Keratinocyte (primary cell): ENCODE results near the gene ZFP64. TPM values are rescaled to one million over a fixed set of nuclear protein-coding genes. Genes with fewer than 3 reads are reported as not detected.

ENCODE experiments used
- DNase-seq: peaks from one replicate; pipeline ENCODE4 v3.0.0-alpha.2; 2011; ENCODE audit warnings: low read depth, missing footprints, low spot score
- FAIRE-seq: peaks from 2 replicates; lab custom pipeline; 2011; peaks lifted over from hg19 to GRCh38; lab: Jason Lieb, UNC
- H2AFZ ChIP-seq: 2 replicates; pipeline ENCODE4 v1.6.0; 2012; ENCODE audit warnings: low read length, control low read depth, inconsistent platforms; ENCODE audit not compliant: control insufficient read depth
- H3K27ac ChIP-seq: 2 replicates; pipeline ENCODE4 v1.5.1; 2011; ENCODE audit warnings: low read length; ENCODE audit not compliant: control insufficient read depth, insufficient read depth
- H3K27me3 ChIP-seq: 3 replicates; pipeline ENCODE4 v1.6.0; 2011; ENCODE audit warnings: low read length; ENCODE audit not compliant: control insufficient read depth, insufficient read depth; ENCODE audit errors: extremely low read depth
- H3K36me3 ChIP-seq, 2 experiments: 2 replicates in 1 of 2; 3 replicates in 1 of 2; pipeline ENCODE4 v1.5.1; 2011; ENCODE audit warnings: low read length in 2 of 2, mild to moderate bottlenecking in 1 of 2; ENCODE audit not compliant: control insufficient read depth in 2 of 2, insufficient read depth in 2 of 2; ENCODE audit errors: extremely low read depth in 1 of 2
- H3K4me1 ChIP-seq: 3 replicates; pipeline ENCODE4 v1.5.1; 2011; ENCODE audit warnings: low read length; ENCODE audit not compliant: control insufficient read depth, insufficient read depth; ENCODE audit errors: extremely low read depth
- H3K4me2 ChIP-seq: 3 replicates; pipeline ENCODE4 v1.6.0; 2011; ENCODE audit warnings: low read depth, low read length; ENCODE audit not compliant: control insufficient read depth, insufficient read depth; ENCODE audit errors: extremely low read depth
- H3K4me3 ChIP-seq, 3 experiments: fragments of 200-600 bp in 1 of 3; sonication (generic) in 1 of 3; 2 replicates in 2 of 3; 3 replicates in 1 of 3; pipeline ENCODE4 v1.5.1; 2011 to 2016; ENCODE audit warnings: low read length in 3 of 3, mild to moderate bottlenecking in 3 of 3, control low read depth in 2 of 3, inconsistent platforms in 1 of 3, low read depth in 1 of 3, mixed read lengths in 1 of 3, mixed run types in 1 of 3, moderate library complexity in 1 of 3; ENCODE audit not compliant: control insufficient read depth in 2 of 3, insufficient read depth in 2 of 3; ENCODE audit errors: extremely low read depth in 1 of 3
- H3K79me2 ChIP-seq: 2 replicates; pipeline ENCODE4 v1.6.0; 2012; ENCODE audit warnings: low read length; ENCODE audit not compliant: control insufficient read depth, insufficient read depth
- H3K9ac ChIP-seq: 3 replicates; pipeline ENCODE4 v1.6.0; 2011; ENCODE audit warnings: low read length; ENCODE audit not compliant: control insufficient read depth, insufficient read depth; ENCODE audit errors: extremely low read depth
- H3K9me1 ChIP-seq: 3 replicates; pipeline ENCODE4 v1.6.0; 2011; ENCODE audit warnings: low read length; ENCODE audit not compliant: control insufficient read depth, insufficient read depth; ENCODE audit errors: extremely low read depth
- H3K9me3 ChIP-seq: 2 replicates; pipeline ENCODE4 v1.5.1; 2012; ENCODE audit warnings: low read depth, low read length; ENCODE audit not compliant: control insufficient read depth
- H4K20me1 ChIP-seq: 3 replicates; pipeline ENCODE4 v1.6.0; 2011; ENCODE audit warnings: low read length; ENCODE audit not compliant: control insufficient read depth, insufficient read depth; ENCODE audit errors: extremely low read depth
- CTCF ChIP-seq, 3 experiments: IDR thresholded peaks in 1 of 3; conservative IDR thresholded peaks in 1 of 3; optimal IDR thresholded peaks in 1 of 3; 2 replicates in 2 of 3; 3 replicates in 1 of 3; pipeline versions ENCODE3 to v1.5.1; 2011; ENCODE audit warnings: low read length in 3 of 3, mild to moderate bottlenecking in 3 of 3, moderate library complexity in 2 of 3, control low read depth in 1 of 3, inconsistent platforms in 1 of 3; ENCODE audit not compliant: insufficient read depth in 2 of 3; ENCODE audit errors: extremely low read depth in 1 of 3
- EZH2 ChIP-seq: IDR thresholded peaks from one replicate; pipeline ENCODE4 v1.6.1; 2012; ENCODE audit warnings: inconsistent platforms, mild to moderate bottlenecking, low read length, moderate library complexity
- dilution Hi-C: fragments of 300-500 bp; cut with MboI; formaldehyde crosslinking; loops from one replicate; pipeline ENCODE4 v1.7.0; 2020; ENCODE audit warnings: low sequenced_read_pairs; ENCODE audit not compliant: extremely low pct_ligation_motif_present
- polyA plus RNA-seq, 5 experiments: library from polyadenylated mRNA; depleted of rRNA in 3 of 5; stranded (reverse) in 3 of 5; stranded (forward) in 1 of 5; unstranded in 1 of 5; fragments of >200 nt; gene quantifications; 1 replicate in 1 of 5; 2 replicates in 3 of 5; 3 replicates in 1 of 5; pipeline versions ENCODE4 v1.2.1 to v1.2.3, GENCODE V29; 2011 to 2012; ENCODE audit warnings: missing spikeins in 2 of 5, low read depth in 1 of 5, low replicate concordance in 1 of 5

ZFP64 gene
- polyA plus RNA-seq, 1 donor (not counting 4 experiments of a cell fraction or from before 2014, with no cell fraction given) = 27.9 TPM

GRCh38 chr20:52150440-52151258 is 40.9 kb downstream of the ZFP64 start:
- H3K9me1 ChIP-seq = no peaks in the 10 kb centered on the region
- H3K27ac ChIP-seq = no peak overlapping the region
- TF ChIP-seq CTCF (optimal IDR thresholded peaks at IDR 0.05 in 1 of 3, IDR thresholded peaks at IDR 0.05 in 1 of 3, conservative IDR thresholded peaks at IDR 0.05 in 1 of 3; ENCODE audit: extremely low read depth in 1 of 3, insufficient read depth in 2 of 3, low read length in 3 of 3) = peak in 2 of 3 experiments; percentile 69 to 71
- no peak for TF ChIP-seq EZH2
- no peak overlapping the region for H3K4me3 ChIP-seq
- H3K4me2 ChIP-seq = no peak overlapping the region
- DNase-seq (no peak), FAIRE-seq (peak; percentile 43)
- dilution Hi-C loops = no loop called here
- H3K9ac ChIP-seq = no peak overlapping the region
- H4K20me1 ChIP-seq = no peaks in the 10 kb centered on the region
- H3K79me2 ChIP-seq = no peaks in the 10 kb centered on the region
- peaks cover 3 to 4% of the 10 kb centered on the region in 2 experiments for H3K36me3 ChIP-seq
- no peak overlapping the region for H2AFZ ChIP-seq
- no peaks in the 10 kb centered on the region for H3K4me1 ChIP-seq
- no peaks in the 10 kb centered on the region for H3K27me3 ChIP-seq
- no peaks in the 10 kb centered on the region for H3K9me3 ChIP-seq

- TF ChIP-seq CTCF (optimal IDR thresholded peaks at IDR 0.05 in 1 of 3, IDR thresholded peaks at IDR 0.05 in 1 of 3, conservative IDR thresholded peaks at IDR 0.05 in 1 of 3; ENCODE audit: extremely low read depth in 1 of 3, insufficient read depth in 2 of 3, low read length in 3 of 3) (no peak), EZH2 (no peak)
- no peaks in the 10 kb centered on the region for H3K9me1 ChIP-seq
- no peaks in the 10 kb centered on the region for H3K4me1 ChIP-seq
- FAIRE-seq = no peak
- H3K4me2 ChIP-seq = no peak overlapping the region
- no peaks in the 10 kb centered on the region for H4K20me1 ChIP-seq
- no peak for DNase-seq
- H3K27me3 ChIP-seq = no peaks in the 10 kb centered on the region
- H3K36me3 ChIP-seq = no peaks in the 10 kb centered on the region
- no peaks in the 10 kb centered on the region for H3K9me3 ChIP-seq
- no peak overlapping the region for H2AFZ ChIP-seq
- H3K27ac ChIP-seq = no peak overlapping the region
- dilution Hi-C loops = no loop called here
- H3K9ac ChIP-seq = no peak overlapping the region
- H3K4me3 ChIP-seq = no peak overlapping the region
- no peaks in the 10 kb centered on the region for H3K79me2 ChIP-seq
Measured at GRCh38 chr20:52145587-52145986, 46.0 kb downstream of the ZFP64 start.
